ENCODE measurements around the gene OR51I1. TPM values are rescaled to one million over a fixed set of nuclear protein-coding genes. Genes with fewer than 3 reads are reported as not detected.

Gene OR51I1
- total and polyA plus RNA-seq, 2 donors (not counting 1 experiment from before 2014, with no cell fraction given) = 0.17 TPM; not detected in 1

- H3K27ac ChIP-seq (ENCODE audit: insufficient read depth, low read length) = no peak within 1 kb of the TSS
- H4K20me1 ChIP-seq (ENCODE audit: control insufficient read depth, extremely low read depth, insufficient read depth, low read length) = no peaks in the 10 kb centered on the region
- no peak for DNase-seq (ENCODE audit: low read depth in 2 of 2)
- H3K27me3 ChIP-seq (ENCODE audit: control insufficient read depth, insufficient read depth, low read length) = no peaks in the 10 kb centered on the region
- H3K4me2 ChIP-seq (ENCODE audit: extremely low read depth, insufficient read depth, low read length) = no peak within 1 kb of the TSS
- no peaks in the 10 kb centered on the region for H3K36me3 ChIP-seq (ENCODE audit: control insufficient read depth, insufficient read depth, low read length)
- no peaks in the 10 kb centered on the region for H3K9me3 ChIP-seq (ENCODE audit: control insufficient read depth, insufficient read depth, low read depth, low read length)
- no peak within 1 kb of the TSS for H2AFZ ChIP-seq (ENCODE audit: low read length)
- H3K79me2 ChIP-seq (ENCODE audit: control insufficient read depth, insufficient read depth, low read length) = no peaks in the 10 kb centered on the region
- H3K4me3 ChIP-seq (replicated peaks in 1 of 4; ENCODE audit: control extremely low read depth in 1 of 4, insufficient read depth in 1 of 4, low read depth in 3 of 4, low read length in 4 of 4) = no peak within 1 kb of the TSS
- no peaks in the 10 kb centered on the region for H3K4me1 ChIP-seq (ENCODE audit: control insufficient read depth, extremely low read depth, insufficient read depth, low read length)
- no peak within 1 kb of the TSS for H3K9ac ChIP-seq (ENCODE audit: insufficient read depth, low read length)
- TF ChIP-seq CTCF (conservative IDR thresholded peaks at IDR 0.05 in 1 of 2, IDR thresholded peaks at IDR 0.05 in 1 of 2; ENCODE audit: low read depth in 1 of 2, low read length in 2 of 2) (no peak), EZH2 (IDR thresholded peaks at IDR 0.05; ENCODE audit: low read length, missing control alignments) (no peak)
Observed at GRCh38 chr11:5488385-5488784, 47.1 kb upstream of the OR51I1 start, which contains the start of gene OR52D1. Gene OR52D1 (plus strand): TSS chr11:5488685. CDS start chr11:5488707, 22 bp downstream.

- H3K27ac ChIP-seq (ENCODE audit: insufficient read depth, low read length) = no peak overlapping the region
- no peaks in the 10 kb centered on the region for H4K20me1 ChIP-seq (ENCODE audit: control insufficient read depth, extremely low read depth, insufficient read depth, low read length)
- DNase-seq (ENCODE audit: low read depth in 2 of 2) = no peak
- H3K27me3 ChIP-seq (ENCODE audit: control insufficient read depth, insufficient read depth, low read length) = no peaks in the 10 kb centered on the region
- no peak overlapping the region for H3K9ac ChIP-seq (ENCODE audit: insufficient read depth, low read length)
- no peak overlapping the region for H3K4me3 ChIP-seq (replicated peaks in 1 of 4; ENCODE audit: control extremely low read depth in 1 of 4, insufficient read depth in 1 of 4, low read depth in 3 of 4, low read length in 4 of 4)
- no peaks in the 10 kb centered on the region for H3K36me3 ChIP-seq (ENCODE audit: control insufficient read depth, insufficient read depth, low read length)
- H2AFZ ChIP-seq (ENCODE audit: low read length) = no peak overlapping the region
- TF ChIP-seq CTCF (conservative IDR thresholded peaks at IDR 0.05 in 1 of 2, IDR thresholded peaks at IDR 0.05 in 1 of 2; ENCODE audit: low read depth in 1 of 2, low read length in 2 of 2) = no peak
- H3K4me1 ChIP-seq (ENCODE audit: control insufficient read depth, extremely low read depth, insufficient read depth, low read length) = no peaks in the 10 kb centered on the region
- no peaks in the 10 kb centered on the region for H3K9me3 ChIP-seq (ENCODE audit: control insufficient read depth, insufficient read depth, low read depth, low read length)
- no peak overlapping the region for H3K4me2 ChIP-seq (ENCODE audit: extremely low read depth, insufficient read depth, low read length)
- H3K79me2 ChIP-seq (ENCODE audit: control insufficient read depth, insufficient read depth, low read length) = no peaks in the 10 kb centered on the region
Observed at GRCh38 chr11:5486421-5486820, 45.1 kb upstream of the OR51I1 start.

- Histone ChIP-seq H3K9me3 (ENCODE audit: control insufficient read depth, insufficient read depth, low read depth, low read length) (no peaks in the 10 kb centered on the region), H3K4me2 (ENCODE audit: extremely low read depth, insufficient read depth, low read length) (no peak overlapping the region), H2AFZ (ENCODE audit: low read length) (no peak overlapping the region), H3K79me2 (ENCODE audit: control insufficient read depth, insufficient read depth, low read length) (no peaks in the 10 kb centered on the region), H3K4me1 (ENCODE audit: control insufficient read depth, extremely low read depth, insufficient read depth, low read length) (no peaks in the 10 kb centered on the region), H3K36me3 (ENCODE audit: control insufficient read depth, insufficient read depth, low read length) (no peaks in the 10 kb centered on the region), H3K27me3 (ENCODE audit: control insufficient read depth, insufficient read depth, low read length) (no peaks in the 10 kb centered on the region), H4K20me1 (ENCODE audit: control insufficient read depth, extremely low read depth, insufficient read depth, low read length) (no peaks in the 10 kb centered on the region), H3K4me3 (replicated peaks in 1 of 4; ENCODE audit: control extremely low read depth in 1 of 4, insufficient read depth in 1 of 4, low read depth in 3 of 4, low read length in 4 of 4) (no peak overlapping the region), H3K27ac (ENCODE audit: insufficient read depth, low read length) (no peak overlapping the region), H3K9ac (ENCODE audit: insufficient read depth, low read length) (no peak overlapping the region)
- no peak for DNase-seq (ENCODE audit: low read depth in 2 of 2)
- no peak for TF ChIP-seq CTCF (conservative IDR thresholded peaks at IDR 0.05 in 1 of 2, IDR thresholded peaks at IDR 0.05 in 1 of 2; ENCODE audit: low read depth in 1 of 2, low read length in 2 of 2)
- TF ChIP-seq EZH2 (IDR thresholded peaks at IDR 0.05; ENCODE audit: low read length, missing control alignments) = no peak
Observed at GRCh38 chr11:5486003-5486402, 44.7 kb upstream of the OR51I1 start.

Data from fibroblast of lung (primary cell).